Prostate gland (tissue), 2 donors: Measurements from ENCODE around the gene CFDP1.

Experiments used
- CTCF ChIP-seq, 4 experiments: fragments of 200-600 bp in 2 of 4; fragments of 450-650 bp in 2 of 4; sonication (generic) in 2 of 4; IDR thresholded peaks; 1 replicate in 3 of 4; 2 replicates in 1 of 4; pipeline ENCODE4 v1.5.1; 2016 to 2019; ENCODE audit warnings: antibody characterized with exemption in 4 of 4, mild to moderate bottlenecking in 2 of 4, moderate library complexity in 2 of 4
- POLR2A ChIP-seq: fragments of 450-650 bp; IDR thresholded peaks from one replicate; pipeline ENCODE4 v1.6.1; 2016; ENCODE audit warnings: antibody characterized with exemption, mild to moderate bottlenecking

GRCh38 chr16:75333721-75334163, 99.6 kb downstream of the CFDP1 start:
- no peak for TF ChIP-seq POLR2A
- no peak for TF ChIP-seq CTCF (IDR thresholded peaks at IDR 0.05)
